PC-9 (cell line): ENCODE data around the gene GATA1. TPM values are rescaled to one million over a fixed set of nuclear protein-coding genes. Genes with fewer than 3 reads are reported as not detected.

Experiments used
- BruUV-seq: library from RNA; stranded (reverse); fragments of 400-500 nt; replicated peaks from 2 replicates; lab custom pipeline; 2021; lab: Mats Ljungman, UMichigan
- CTCF ChIA-PET: fragments of 300-600 bp; sonication (Branson Sonifier 250); formaldehyde crosslinking; loops from one replicate; lab custom pipeline; 2022; ENCODE audit warnings: antibody characterized with exemption; lab: Charles Lee
- POLR2A ChIA-PET: fragments of 300-600 bp; sonication (Branson Sonifier 250); formaldehyde crosslinking; loops from one replicate; lab custom pipeline; 2022; ENCODE audit warnings: antibody characterized with exemption; ENCODE audit not compliant: unreplicated experiment; lab: Charles Lee
- DNase-seq, 2 experiments: peaks; one replicate each; pipeline versions ENCODE4 v3.0.0 to v3.0.0-alpha.2; 2015 to 2022; ENCODE audit warnings: mixed read lengths in 1 of 2
- H2AFZ ChIP-seq: fragments of 200-600 bp; sonication (generic); 2 replicates; pipeline ENCODE4 v1.8.1; 2017; ENCODE audit warnings: antibody characterized with exemption
- H3F3A ChIP-seq: fragments of 200-600 bp; sonication (generic); 2 replicates; pipeline ENCODE4 v1.8.1; 2017; ENCODE audit warnings: antibody characterized with exemption, mild to moderate bottlenecking, low read depth; ENCODE audit not compliant: insufficient read depth
- H3K27ac ChIP-seq: fragments of 200-600 bp; sonication (generic); 2 replicates; pipeline ENCODE4 v1.6.1; 2016; ENCODE audit warnings: mixed run types
- H3K27me3 ChIP-seq: fragments of 200-600 bp; sonication (generic); 2 replicates; pipeline ENCODE4 v1.6.1; 2016; ENCODE audit warnings: low read depth, mixed run types; ENCODE audit not compliant: insufficient read depth
- H3K36me3 ChIP-seq: fragments of 200-600 bp; sonication (generic); 2 replicates; pipeline ENCODE4 v1.6.1; 2016; ENCODE audit warnings: low read depth, mixed run types
- H3K4me1 ChIP-seq: fragments of 200-600 bp; sonication (generic); replicated peaks from 2 replicates; pipeline ENCODE4 v1.6.1; 2016; ENCODE audit warnings: mixed run types; ENCODE audit not compliant: insufficient read depth
- H3K4me2 ChIP-seq: fragments of 200-600 bp; sonication (generic); 2 replicates; pipeline ENCODE4 v1.6.1; 2017; ENCODE audit warnings: mixed run types
- H3K4me3 ChIP-seq: fragments of 200-600 bp; sonication (generic); 2 replicates; pipeline ENCODE4 v1.6.1; 2016; ENCODE audit warnings: mixed run types
- H3K79me2 ChIP-seq: fragments of 200-600 bp; sonication (generic); 2 replicates; pipeline ENCODE4 v1.6.1; 2017; ENCODE audit warnings: low read depth, mixed run types
- H3K9me2 ChIP-seq: fragments of 200-600 bp; sonication (generic); 2 replicates; pipeline ENCODE4 v1.8.1; 2017; ENCODE audit warnings: mild to moderate bottlenecking; ENCODE audit not compliant: insufficient read depth
- H3K9me3 ChIP-seq: fragments of 200-600 bp; sonication (generic); 2 replicates; pipeline ENCODE4 v1.8.1; 2016; ENCODE audit warnings: low read depth; ENCODE audit not compliant: insufficient read depth
- H4K20me1 ChIP-seq: fragments of 200-600 bp; sonication (generic); 2 replicates; pipeline ENCODE4 v1.8.1; 2017; ENCODE audit not compliant: insufficient read depth
- CTCF ChIP-seq: fragments of 200-600 bp; sonication (generic); conservative IDR thresholded peaks from 2 replicates; pipeline ENCODE4 v1.6.1; 2017; ENCODE audit warnings: mixed run types, antibody characterized with exemption, mild to moderate bottlenecking, moderate library complexity
- EZH2 ChIP-seq: fragments of 200-600 bp; sonication (generic); IDR thresholded peaks from 2 replicates; pipeline ENCODE4 v1.8.0; 2017; ENCODE audit warnings: antibody characterized with exemption, low read depth
- intact Hi-C: fragments of 100-400 bp; cut with micrococcal nuclease; formaldehyde crosslinking; loops from one replicate; pipeline ENCODE4 v1.10.0; 2022; ENCODE audit not compliant: unreplicated experiment
- total RNA-seq: library from RNA; stranded (reverse); gene quantifications from 2 replicates; pipeline ENCODE4 v1.2.3, GENCODE V29; 2021

Gene GATA1
- total RNA-seq, 1 experiment from 2014 or later: not detected

GRCh38 chrX:48752498-48752897 lies 33.9 kb upstream of the GATA1 start:
- H3K4me3 ChIP-seq: no peak overlapping the region
- DNase-seq: peak in 1 of 2 experiments; percentile 2
- no peaks in the 10 kb centered on the region for H3F3A ChIP-seq
- no peak for TF ChIP-seq EZH2
- TF ChIP-seq CTCF: no peak
- no peaks in the 10 kb centered on the region for H4K20me1 ChIP-seq
- no peaks in the 10 kb centered on the region for H3K9me2 ChIP-seq
- H3K4me1 ChIP-seq: no peaks in the 10 kb centered on the region
- CTCF ChIA-PET: no interaction called here
- no peaks in the 10 kb centered on the region for H3K9me3 ChIP-seq
- H2AFZ ChIP-seq: no peak overlapping the region
- no TSS peak for BruUV-seq
- no peaks in the 10 kb centered on the region for H3K36me3 ChIP-seq
- no peak overlapping the region for H3K27ac ChIP-seq
- H3K4me2 ChIP-seq: peak overlapping the region; percentile 26; the same call in 1 of the 2 replicates
- H3K27me3 ChIP-seq: no peaks in the 10 kb centered on the region
- intact Hi-C loops: no loop called here
- no peaks in the 10 kb centered on the region for H3K79me2 ChIP-seq
- POLR2A ChIA-PET: no interaction called here

GRCh38 chrX:48753708-48754228 lies 32.6 kb upstream of the GATA1 start:
- Histone ChIP-seq H3K4me2 (no peak overlapping the region), H3K27me3 (no peaks in the 10 kb centered on the region)
- no TSS peak for BruUV-seq

GRCh38 chrX:48754238-48754637 lies 32.2 kb upstream of the GATA1 start:
- DNase-seq: peak; percentile 19 to 77
- POLR2A ChIA-PET: no interaction called here
- intact Hi-C loops: loop anchor here (2.0 kb wide), 1 partner anchor 57 kb away; the partner anchor contains the start of gene SUV39H1
- Histone ChIP-seq H3K4me3 (no peak overlapping the region), H3K9me2 (no peaks in the 10 kb centered on the region), H3K27me3 (no peaks in the 10 kb centered on the region), H3K9me3 (no peaks in the 10 kb centered on the region), H3K4me1 (no peaks in the 10 kb centered on the region), H2AFZ (no peak overlapping the region), H3K36me3 (no peaks in the 10 kb centered on the region), H3K4me2 (no peak overlapping the region), H4K20me1 (no peaks in the 10 kb centered on the region), H3F3A (no peaks in the 10 kb centered on the region), H3K79me2 (no peaks in the 10 kb centered on the region), H3K27ac (0 out of 2 replicates have a peak overlapping the region, but pooled peaks have one; percentile 23)
- BruUV-seq: no TSS peak
- CTCF ChIA-PET: no interaction called here
- TF ChIP-seq CTCF: no peak
- TF ChIP-seq EZH2: no peak

More at GRCh38 chrX:48753708-48754228, 32.6 kb upstream of the GATA1 start:
- Histone ChIP-seq H3K36me3 (no peaks in the 10 kb centered on the region), H3F3A (no peaks in the 10 kb centered on the region), H3K27ac (0 out of 2 replicates have a peak overlapping the region, but pooled peaks have one; percentile 23), H3K4me3 (no peak overlapping the region), H3K9me3 (no peaks in the 10 kb centered on the region), H2AFZ (no peak overlapping the region), H3K9me2 (no peaks in the 10 kb centered on the region), H4K20me1 (no peaks in the 10 kb centered on the region), H3K79me2 (no peaks in the 10 kb centered on the region), H3K4me1 (no peaks in the 10 kb centered on the region)
- CTCF ChIA-PET: no interaction called here
- DNase-seq: peak; percentile 6 to 37
- TF ChIP-seq EZH2 (no peak), CTCF (no peak)
- POLR2A ChIA-PET: no interaction called here
- intact Hi-C loops: loop anchor here (2.0 kb wide), 1 partner anchor 57 kb away; the partner anchor contains the start of gene SUV39H1
